H1 (cell line): ENCODE measurements around the gene ANKRD7. TPM values are rescaled to one million over a fixed set of nuclear protein-coding genes. Genes with fewer than 3 reads are reported as not detected.

ENCODE experiments used
- CTCF ChIA-PET: fragments of 300-600 bp; sonication (Branson Sonifier 250); formaldehyde crosslinking; loops from one replicate; lab custom pipeline; 2021; ENCODE audit not compliant: partially characterized antibody; lab: Charles Lee
- POLR2A ChIA-PET: fragments of 300-600 bp; sonication (Branson Sonifier 250); formaldehyde crosslinking; loops from one replicate; lab custom pipeline; 2021; ENCODE audit warnings: inconsistent platforms; ENCODE audit not compliant: partially characterized antibody; lab: Charles Lee
- DNase-seq, 2 experiments: peaks; one replicate each; pipeline versions ENCODE4 v3.0.0 to v3.0.0-alpha.2; 2010 to 2022; ENCODE audit warnings: low spot score in 2 of 2, low read depth in 1 of 2, mixed read lengths in 1 of 2
- FAIRE-seq: peaks from 2 replicates; lab custom pipeline; 2011; peaks lifted over from hg19 to GRCh38; lab: Jason Lieb, UNC
- H2AFZ ChIP-seq: 2 replicates; pipeline ENCODE4 v1.8.1; 2012; ENCODE audit warnings: low read length, inconsistent platforms
- H2AK5ac ChIP-seq: 2 replicates; pipeline ENCODE4 v1.6.1; 2013; ENCODE audit warnings: low read depth, low read length
- H2BK120ac ChIP-seq: replicated peaks from 2 replicates; pipeline ENCODE3; 2013; ENCODE audit warnings: low read depth, low read length, inconsistent platforms
- H2BK12ac ChIP-seq: 2 replicates; pipeline ENCODE4 v1.6.1; 2013; ENCODE audit warnings: low read depth, low read length
- H2BK15ac ChIP-seq: 2 replicates; pipeline ENCODE4 v1.6.1; 2013; ENCODE audit warnings: low read length
- H2BK20ac ChIP-seq: 2 replicates; pipeline ENCODE4 v1.6.1; 2013; ENCODE audit warnings: low read length
- H2BK5ac ChIP-seq: 2 replicates; pipeline ENCODE4 v1.6.1; 2013; ENCODE audit warnings: low read depth, low read length
- H3K14ac ChIP-seq: 2 replicates; pipeline ENCODE4 v1.6.1; 2013; ENCODE audit warnings: inconsistent platforms; ENCODE audit not compliant: insufficient read length
- H3K18ac ChIP-seq: 2 replicates; pipeline ENCODE4 v1.6.1; 2013; ENCODE audit warnings: low read length; ENCODE audit errors: extremely low read depth
- H3K23ac ChIP-seq: 2 replicates; pipeline ENCODE4 v1.6.1; 2013; ENCODE audit warnings: inconsistent platforms; ENCODE audit not compliant: insufficient read length
- H3K23me2 ChIP-seq: 2 replicates; pipeline ENCODE4 v1.6.1; 2013; ENCODE audit warnings: low read depth, low read length
- H3K27ac ChIP-seq: 2 replicates; pipeline ENCODE4 v1.6.1; 2011; ENCODE audit warnings: low read depth, low read length, inconsistent platforms
- H3K27me3 ChIP-seq, 4 experiments: replicated peaks in 1 of 4; 1 replicate in 1 of 4; 2 replicates in 3 of 4; pipeline versions ENCODE4 v1.6.1 to v1.8.1; 2011 to 2013; ENCODE audit warnings: low read length in 3 of 4, mild to moderate bottlenecking in 3 of 4, inconsistent platforms in 2 of 4, mixed read lengths in 2 of 4, moderate library complexity in 1 of 4; ENCODE audit not compliant: control insufficient read depth in 3 of 4, insufficient read depth in 3 of 4; ENCODE audit errors: extremely low read depth in 1 of 4
- H3K36me3 ChIP-seq, 4 experiments: 2 replicates each; pipeline versions ENCODE4 v1.6.1 to v1.8.1; 2011 to 2013; ENCODE audit warnings: mild to moderate bottlenecking in 4 of 4, low read length in 3 of 4, moderate library complexity in 2 of 4, control low read depth in 1 of 4, inconsistent platforms in 1 of 4; ENCODE audit not compliant: insufficient read depth in 4 of 4, control insufficient read depth in 2 of 4
- H3K4ac ChIP-seq: replicated peaks from 2 replicates; pipeline ENCODE3; 2013; ENCODE audit warnings: low read length, low read depth, mixed read lengths, inconsistent platforms; ENCODE audit not compliant: insufficient read length
- H3K4me1 ChIP-seq, 4 experiments: replicated peaks in 1 of 4; 1 replicate in 1 of 4; 2 replicates in 3 of 4; pipeline versions ENCODE4 v1.6.1 to v1.8.1; 2011 to 2013; ENCODE audit warnings: low read length in 3 of 4, inconsistent platforms in 2 of 4, mixed read lengths in 1 of 4; ENCODE audit not compliant: insufficient read depth in 4 of 4, control insufficient read depth in 3 of 4
- H3K4me2 ChIP-seq, 2 experiments: 2 replicates each; pipeline versions ENCODE4 v1.6.1 to v1.8.1; 2011 to 2013; ENCODE audit warnings: low read depth in 2 of 2, low read length in 2 of 2, control low read depth in 1 of 2, inconsistent platforms in 1 of 2, mild to moderate bottlenecking in 1 of 2; ENCODE audit not compliant: insufficient read depth in 1 of 2
- H3K4me3 ChIP-seq, 4 experiments: fragments of 200-600, 300-600 bp in 1 of 4; sonication (generic), shearing (Covaris generic), sonication (Bioruptor Twin) in 1 of 4; 2 replicates each; pipeline versions ENCODE4 v1.5.1 to v1.8.1; 2011 to 2016; ENCODE audit warnings: low read length in 4 of 4, low read depth in 3 of 4, control low read depth in 2 of 4, inconsistent platforms in 2 of 4, mild to moderate bottlenecking in 2 of 4, mixed read lengths in 1 of 4, moderate library complexity in 1 of 4; ENCODE audit not compliant: insufficient read depth in 2 of 4; ENCODE audit errors: extremely low read depth in 1 of 4
- H3K56ac ChIP-seq: replicated peaks from 2 replicates; pipeline ENCODE3; 2013; ENCODE audit warnings: low read depth, mild to moderate bottlenecking, mixed read lengths, low read length, inconsistent platforms; ENCODE audit not compliant: insufficient read length
- H3K79me1 ChIP-seq: 2 replicates; pipeline ENCODE4 v1.6.1; 2013; ENCODE audit warnings: low read depth, low read length, control low read depth
- H3K79me2 ChIP-seq, 2 experiments: 2 replicates each; pipeline versions ENCODE4 v1.6.1 to v1.8.1; 2012 to 2013; ENCODE audit warnings: low read length in 2 of 2, mild to moderate bottlenecking in 2 of 2, inconsistent platforms in 1 of 2; ENCODE audit not compliant: insufficient read depth in 2 of 2, control insufficient read depth in 1 of 2
- H3K9ac ChIP-seq, 4 experiments: replicated peaks in 1 of 4; 1 replicate in 1 of 4; 2 replicates in 3 of 4; pipeline versions ENCODE4 v1.6.1 to v1.8.1; 2011 to 2013; ENCODE audit warnings: low read depth in 3 of 4, low read length in 3 of 4, control low read depth in 2 of 4, mild to moderate bottlenecking in 2 of 4, moderate library complexity in 2 of 4, inconsistent platforms in 1 of 4; ENCODE audit errors: extremely low read depth in 1 of 4
- H3K9me3 ChIP-seq, 2 experiments: 2 replicates each; pipeline versions ENCODE4 v1.6.1 to v1.8.1; 2012 to 2013; ENCODE audit warnings: mild to moderate bottlenecking in 2 of 2, moderate library complexity in 2 of 2, control low read depth in 1 of 2, inconsistent platforms in 1 of 2, low read depth in 1 of 2, low read length in 1 of 2, mixed read lengths in 1 of 2; ENCODE audit not compliant: insufficient read depth in 2 of 2
- H4K20me1 ChIP-seq, 2 experiments: replicated peaks in 1 of 2; 2 replicates each; pipeline versions ENCODE3 to v1.8.1; 2011 to 2013; ENCODE audit warnings: inconsistent platforms in 2 of 2, low read length in 2 of 2, mild to moderate bottlenecking in 1 of 2; ENCODE audit not compliant: insufficient read depth in 2 of 2, control insufficient read depth in 1 of 2
- H4K5ac ChIP-seq: 2 replicates; pipeline ENCODE4 v1.6.1; 2013; ENCODE audit warnings: low read length, low read depth, mixed read lengths, inconsistent platforms; ENCODE audit not compliant: insufficient read length
- H4K8ac ChIP-seq: 2 replicates; pipeline ENCODE4 v1.8.0; 2013; ENCODE audit warnings: mild to moderate bottlenecking, moderate library complexity, low read length, inconsistent platforms; ENCODE audit not compliant: insufficient read depth; ENCODE audit errors: extremely low read depth
- H4K91ac ChIP-seq: replicated peaks from 2 replicates; pipeline ENCODE3; 2013; ENCODE audit warnings: low read length, mixed read lengths, inconsistent platforms; ENCODE audit not compliant: insufficient read length
- CBX5 ChIP-seq: fragments of 300-800, 300-1000 bp; sonication (generic); IDR thresholded peaks from 2 replicates; pipeline ENCODE4 v1.7.1; 2016; ENCODE audit warnings: antibody characterized with exemption, low read length, low read depth
- CHD1 ChIP-seq: IDR thresholded peaks from 2 replicates; pipeline ENCODE4 v1.6.1; 2012; ENCODE audit warnings: low read depth, low read length, improper control_type of control experiment
- EGR1 ChIP-seq: IDR thresholded peaks from 2 replicates; pipeline ENCODE4 v1.6.1; 2011; ENCODE audit warnings: low read depth, low read length, borderline replicate concordance
- GABPA ChIP-seq: IDR thresholded peaks from 2 replicates; pipeline ENCODE4 v1.6.1; 2011; ENCODE audit warnings: mild to moderate bottlenecking, low read length, moderate library complexity, borderline replicate concordance; ENCODE audit not compliant: insufficient read depth
- GTF2F1 ChIP-seq: IDR thresholded peaks from 2 replicates; pipeline ENCODE4 v1.6.1; 2012; ENCODE audit warnings: low read depth, low read length, improper control_type of control experiment, borderline replicate concordance
- MAFK ChIP-seq: IDR thresholded peaks from 2 replicates; pipeline ENCODE4 v1.6.1; 2012; ENCODE audit warnings: low read depth, mild to moderate bottlenecking, improper control_type of control experiment, low read length
- RFX5 ChIP-seq: IDR thresholded peaks from 2 replicates; pipeline ENCODE4 v1.6.1; 2011; ENCODE audit warnings: low read depth, low read length, improper control_type of control experiment, borderline replicate concordance
- RNF2 ChIP-seq: fragments of 200-900, 300-1000 bp; sonication (generic); IDR thresholded peaks from 2 replicates; pipeline ENCODE4 v1.7.1; 2016; ENCODE audit warnings: borderline replicate concordance, low read depth, mild to moderate bottlenecking, antibody characterized with exemption, low read length; ENCODE audit not compliant: poor library complexity, severe bottlenecking; ENCODE audit errors: missing control alignments
- SP4 ChIP-seq: IDR thresholded peaks from 2 replicates; pipeline ENCODE4 v1.6.1; 2012; ENCODE audit warnings: low read length, inconsistent platforms
- TAF1 ChIP-seq: IDR thresholded peaks from 2 replicates; pipeline ENCODE4 v1.6.1; 2011; ENCODE audit warnings: mild to moderate bottlenecking, low read depth, low read length
- YY1 ChIP-seq: IDR thresholded peaks from 2 replicates; pipeline ENCODE4 v1.6.1; 2011; ENCODE audit warnings: low read depth, mild to moderate bottlenecking, low read length
- WGBS, 2 experiments: shearing (Covaris generic) in 1 of 2; methylation state at CpG; one replicate each; pipeline versions ENCODE4 v1.1.6 to v1.1.7; 2013 to 2015; ENCODE audit warnings: low lambda C conversion rate in 2 of 2, mixed read lengths in 2 of 2, inconsistent platforms in 1 of 2, low coverage in 1 of 2, missing lambda C conversion rate in 1 of 2; ENCODE audit not compliant: insufficient replicate concordance in 2 of 2, insufficient coverage in 1 of 2, insufficient read length in 1 of 2; ENCODE audit errors: extremely low coverage in 1 of 2, missing lambda C conversion rate in 1 of 2; 5-methylcytosine and 5-hydroxymethylcytosine counted together
- polyA plus RNA-seq, 7 experiments: library from polyadenylated mRNA; depleted of rRNA in 3 of 7; stranded (reverse) in 5 of 7; unstranded in 2 of 7; fragments of >200 nt in 5 of 7; fragments of 200-250 nt in 2 of 7; gene quantifications; 1 replicate in 5 of 7; 2 replicates in 1 of 7; 4 replicates in 1 of 7; pipeline versions ENCODE4 v1.2.1 to v1.2.3, GENCODE V29; 2011 to 2013; ENCODE audit warnings: missing spikeins in 2 of 7, mixed read lengths in 2 of 7
- total RNA-seq: library from RNA; stranded (reverse); fragmentation: NEBNext Ultra II Directional; extraction: Animal tissue kit (Norgen Biotek cat#: 25700); gene quantifications from 2 replicates; pipeline ENCODE4 v1.2.1, GENCODE V29; 2021
- TF ChIP-seq, protein P1 (sequence below), 3 experiments: IDR thresholded peaks; 1 replicate in 2 of 3; 2 replicates in 1 of 3; pipeline versions ENCODE4 v1.5.1 to v1.6.1; 2011; ENCODE audit warnings: low read length in 3 of 3, mild to moderate bottlenecking in 3 of 3, inconsistent platforms in 2 of 3, low read depth in 1 of 3, moderate library complexity in 1 of 3; ENCODE audit not compliant: insufficient read depth in 1 of 3; ENCODE audit errors: control extremely low read depth in 1 of 3

Gene ANKRD7
- total and polyA plus RNA-seq, 2 of the 8 experiments (the other 6 are each of a cell fraction or from before 2014, with no cell fraction given) = not detected

DNA sequence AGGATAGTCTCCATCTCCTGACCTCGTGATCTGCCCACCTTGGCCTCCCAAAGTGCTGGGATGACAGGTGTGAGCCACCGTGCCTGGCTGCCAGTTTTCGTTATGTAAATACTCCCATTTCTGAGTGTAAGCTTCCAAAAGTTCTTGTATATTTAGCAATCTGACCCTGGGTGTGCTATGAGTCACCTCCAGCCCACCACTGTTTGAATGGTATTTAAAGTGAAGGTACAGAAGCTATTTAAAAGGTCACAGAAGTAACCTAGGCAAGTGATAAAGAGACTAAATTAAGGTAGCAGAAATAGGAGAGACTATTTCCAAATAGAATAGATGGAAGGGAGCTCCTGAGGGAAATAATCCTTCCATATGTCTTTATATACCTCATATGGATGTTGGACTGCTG lies 3.9 kb upstream of the ANKRD7 start:
- Histone ChIP-seq H3K27ac (no peak overlapping the region), H3K79me1 (no peaks in the 10 kb centered on the region), H3K9ac (no peak overlapping the region), H2BK15ac (no peak overlapping the region), H3K4me1 (no peaks in the 10 kb centered on the region), H2BK5ac (no peak overlapping the region), H3K27me3 (no peaks in the 10 kb centered on the region), H2AK5ac (no peak overlapping the region), H3K23me2 (no peaks in the 10 kb centered on the region; the same call in 1 of the 2 replicates), H2BK12ac (no peak overlapping the region), H4K5ac (no peak overlapping the region), H3K14ac (no peak overlapping the region), H3K23ac (no peak overlapping the region), H3K4ac (no peak overlapping the region), H4K8ac (no peak overlapping the region), H2AFZ (no peak overlapping the region), H3K36me3 (no peaks in the 10 kb centered on the region), H3K4me2 (no peak overlapping the region), H2BK20ac (no peak overlapping the region), H3K56ac (no peak overlapping the region), H3K79me2 (no peaks in the 10 kb centered on the region), H2BK120ac (no peak overlapping the region), H3K18ac (no peak overlapping the region), H3K4me3 (no peak overlapping the region), H4K91ac (no peak overlapping the region), H4K20me1 (no peaks in the 10 kb centered on the region), H3K9me3 (no peaks in the 10 kb centered on the region)
- FAIRE-seq (no peak), DNase-seq (no peak)
- CTCF ChIA-PET = interaction anchor here (1.4 kb wide), 1 partner anchor 11 kb away, joined by 3 read pairs; no protein-coding TSS in a partner anchor
- whole genome bisulfite sequencing, 2 experiments = 74% methylated on average over 3 of the region's 3 CpGs; no CpG with 5 or more reads in 1 of the 2 experiments
- POLR2A ChIA-PET = no interaction called here
- TF ChIP-seq CHD1 (no peak), GTF2F1 (no peak), YY1 (no peak), RNF2 (no peak), GABPA (no peak), MAFK (no peak), CBX5 (no peak), RFX5 (no peak), SP4 (no peak), EGR1 (no peak), TAF1 (no peak)
- TF ChIP-seq, protein P1, sequence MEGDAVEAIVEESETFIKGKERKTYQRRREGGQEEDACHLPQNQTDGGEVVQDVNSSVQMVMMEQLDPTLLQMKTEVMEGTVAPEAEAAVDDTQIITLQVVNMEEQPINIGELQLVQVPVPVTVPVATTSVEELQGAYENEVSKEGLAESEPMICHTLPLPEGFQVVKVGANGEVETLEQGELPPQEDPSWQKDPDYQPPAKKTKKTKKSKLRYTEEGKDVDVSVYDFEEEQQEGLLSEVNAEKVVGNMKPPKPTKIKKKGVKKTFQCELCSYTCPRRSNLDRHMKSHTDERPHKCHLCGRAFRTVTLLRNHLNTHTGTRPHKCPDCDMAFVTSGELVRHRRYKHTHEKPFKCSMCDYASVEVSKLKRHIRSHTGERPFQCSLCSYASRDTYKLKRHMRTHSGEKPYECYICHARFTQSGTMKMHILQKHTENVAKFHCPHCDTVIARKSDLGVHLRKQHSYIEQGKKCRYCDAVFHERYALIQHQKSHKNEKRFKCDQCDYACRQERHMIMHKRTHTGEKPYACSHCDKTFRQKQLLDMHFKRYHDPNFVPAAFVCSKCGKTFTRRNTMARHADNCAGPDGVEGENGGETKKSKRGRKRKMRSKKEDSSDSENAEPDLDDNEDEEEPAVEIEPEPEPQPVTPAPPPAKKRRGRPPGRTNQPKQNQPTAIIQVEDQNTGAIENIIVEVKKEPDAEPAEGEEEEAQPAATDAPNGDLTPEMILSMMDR (IDR thresholded peaks at IDR 0.05; ENCODE audit: control extremely low read depth in 1 of 3, insufficient read depth in 1 of 3, low read depth in 1 of 3, low read length in 3 of 3) = no peak
